Gastroesophageal sphincter (tissue), 4 donors: ENCODE data around the gene GLP2R. TPM values are rescaled to one million over a fixed set of nuclear protein-coding genes. Genes with fewer than 3 reads are reported as not detected.

Source experiments
- ATAC-seq: fragments of 150-250 bp; one replicate; pipeline ENCODE4 v1.9.1; 2016; ENCODE audit warnings: mild to moderate bottlenecking, moderate library complexity
- H3K27ac ChIP-seq, 4 donors: fragments of 200-600 bp; sonication (generic) in 3 of 4; 1 replicate in 3 of 4; 2 replicates in 1 of 4; pipeline ENCODE4 v1.5.1; 2016 to 2019
- H3K27me3 ChIP-seq: fragments of 200-600 bp; sonication (generic); one replicate; pipeline ENCODE4 v1.5.1; 2019
- H3K36me3 ChIP-seq, 2 donors: fragments of 200-600 bp; sonication (generic); one replicate each; pipeline ENCODE4 v1.5.1; 2019; ENCODE audit warnings: control low read depth in 1 of 2
- H3K4me1 ChIP-seq, 3 donors: fragments of 200-600 bp; sonication (generic); 1 replicate in 2 of 3; 2 replicates in 1 of 3; pipeline ENCODE4 v1.5.1; 2016 to 2019; ENCODE audit warnings: control low read depth in 2 of 3
- H3K4me3 ChIP-seq, 2 donors: fragments of 200-600 bp; sonication (generic); one replicate each; pipeline ENCODE4 v1.5.1; 2019; ENCODE audit warnings: mild to moderate bottlenecking in 1 of 2, moderate library complexity in 1 of 2
- H3K9me3 ChIP-seq, 3 donors: fragments of 200-600 bp; sonication (generic); one replicate each; pipeline ENCODE4 v1.5.1; 2017 to 2019; ENCODE audit warnings: control low read depth in 2 of 3
- EP300 ChIP-seq: sonication (generic); formaldehyde crosslinking; IDR thresholded peaks from one replicate; pipeline ENCODE4 v1.6.1; 2017; ENCODE audit warnings: antibody characterized with exemption, mild to moderate bottlenecking
- POLR2A ChIP-seq, 2 donors: fragments of 450-650 bp; IDR thresholded peaks; one replicate each; pipeline ENCODE4 v1.6.1; 2017; ENCODE audit warnings: antibody characterized with exemption in 2 of 2, mild to moderate bottlenecking in 2 of 2, moderate library complexity in 1 of 2
- POLR2AphosphoS5 ChIP-seq: sonication (generic); formaldehyde crosslinking; IDR thresholded peaks from one replicate; pipeline ENCODE4 v1.6.1; 2017; ENCODE audit warnings: antibody characterized with exemption
- WGBS, 2 donors: methylation state at CpG; one replicate each; pipeline ENCODE4 v1.1.5; 2018; ENCODE audit warnings: low coverage in 1 of 2; 5-methylcytosine and 5-hydroxymethylcytosine counted together
- total RNA-seq, 4 donors: library from RNA; depleted of rRNA; stranded (reverse); fragments of >200 nt; gene quantifications; one replicate each; pipeline ENCODE4 v1.1.0, GENCODE V29; 2016
- TF ChIP-seq, protein P1 (sequence below), 4 experiments: fragments of 200-600 bp in 2 of 4; fragments of 450-650 bp in 2 of 4; sonication (generic) in 1 of 4; IDR thresholded peaks; one replicate each; pipeline ENCODE4 v1.5.1; 2017 to 2019; ENCODE audit warnings: antibody characterized with exemption in 4 of 4, mild to moderate bottlenecking in 2 of 4, moderate library complexity in 2 of 4

Gene GLP2R
- total RNA-seq, 4 donors from 2014 or later = 7.2 to 14.5 (median 13.8) TPM

DNA sequence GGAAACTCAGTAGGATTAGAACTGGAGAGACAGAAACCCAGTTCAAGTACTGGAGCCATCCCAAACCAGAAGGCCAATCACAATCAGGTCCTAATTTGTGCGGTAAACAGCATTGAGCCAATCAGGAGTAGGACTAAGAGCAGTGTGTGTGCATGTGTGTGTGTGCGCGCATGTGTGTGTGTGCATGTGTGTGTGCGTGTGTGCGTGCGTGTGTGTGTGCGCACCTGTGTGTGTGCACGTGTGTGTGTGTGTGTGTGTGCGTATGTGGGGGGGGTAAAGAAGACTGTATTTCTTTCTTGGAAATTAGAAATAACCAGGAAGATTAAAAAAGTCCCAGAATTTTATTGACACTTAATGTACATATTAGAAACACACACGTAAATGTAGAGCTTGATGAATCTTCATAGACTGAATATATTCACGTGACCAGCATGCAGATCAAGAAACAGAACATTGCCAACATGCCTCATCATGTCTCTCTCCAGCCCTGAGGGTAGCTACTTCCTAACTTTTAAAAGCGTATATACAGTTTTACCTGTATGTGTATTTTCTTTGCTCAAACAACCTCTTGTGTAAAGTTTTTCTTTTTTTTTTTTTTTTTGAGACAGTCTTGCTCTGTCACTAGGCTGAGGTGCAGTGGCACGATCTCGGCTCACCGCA is 33.4 kb upstream of the GLP2R start:
- no peak for ATAC-seq
- TF ChIP-seq POLR2AphosphoS5 (no peak), POLR2A (IDR thresholded peaks at IDR 0.05) (no peak), EP300 (no peak)
- TF ChIP-seq, protein P1, sequence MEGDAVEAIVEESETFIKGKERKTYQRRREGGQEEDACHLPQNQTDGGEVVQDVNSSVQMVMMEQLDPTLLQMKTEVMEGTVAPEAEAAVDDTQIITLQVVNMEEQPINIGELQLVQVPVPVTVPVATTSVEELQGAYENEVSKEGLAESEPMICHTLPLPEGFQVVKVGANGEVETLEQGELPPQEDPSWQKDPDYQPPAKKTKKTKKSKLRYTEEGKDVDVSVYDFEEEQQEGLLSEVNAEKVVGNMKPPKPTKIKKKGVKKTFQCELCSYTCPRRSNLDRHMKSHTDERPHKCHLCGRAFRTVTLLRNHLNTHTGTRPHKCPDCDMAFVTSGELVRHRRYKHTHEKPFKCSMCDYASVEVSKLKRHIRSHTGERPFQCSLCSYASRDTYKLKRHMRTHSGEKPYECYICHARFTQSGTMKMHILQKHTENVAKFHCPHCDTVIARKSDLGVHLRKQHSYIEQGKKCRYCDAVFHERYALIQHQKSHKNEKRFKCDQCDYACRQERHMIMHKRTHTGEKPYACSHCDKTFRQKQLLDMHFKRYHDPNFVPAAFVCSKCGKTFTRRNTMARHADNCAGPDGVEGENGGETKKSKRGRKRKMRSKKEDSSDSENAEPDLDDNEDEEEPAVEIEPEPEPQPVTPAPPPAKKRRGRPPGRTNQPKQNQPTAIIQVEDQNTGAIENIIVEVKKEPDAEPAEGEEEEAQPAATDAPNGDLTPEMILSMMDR (IDR thresholded peaks at IDR 0.05) = no peak
- Histone ChIP-seq H3K36me3 (no peaks in the 10 kb centered on the region), H3K27me3 (no peaks in the 10 kb centered on the region), H3K9me3 (no peaks in the 10 kb centered on the region), H3K27ac (no peak overlapping the region), H3K4me3 (no peak overlapping the region), H3K4me1 (peaks cover 0 to 15% (median 2%) of the 10 kb centered on the region in 3 donors)
- 87 to 92% methylated on average over 10 to 12 of the region's 15 CpGs for WGBS, 2 donors

DNA sequence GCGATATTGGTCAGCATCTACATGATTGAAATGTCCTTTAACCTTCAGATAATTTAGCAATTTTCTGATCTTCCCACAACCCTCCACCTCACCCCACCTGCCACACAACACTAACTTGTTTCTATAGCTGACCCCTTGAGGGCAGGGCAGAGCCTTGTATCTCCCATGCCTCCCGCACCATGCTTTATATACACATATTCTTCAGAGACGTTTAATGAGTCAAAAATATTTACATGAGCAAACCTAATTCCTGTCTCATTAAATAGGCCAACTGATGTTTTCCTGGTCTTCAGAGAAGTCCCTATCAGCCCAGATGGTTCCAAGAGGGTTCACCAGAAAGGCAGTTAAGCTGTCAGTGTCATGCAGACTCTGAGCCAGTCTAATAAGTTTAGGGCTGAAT is 27.7 kb upstream of the GLP2R start:
- TF ChIP-seq POLR2AphosphoS5 (no peak), EP300 (no peak), POLR2A (IDR thresholded peaks at IDR 0.05) (no peak)
- TF ChIP-seq, protein P1 (IDR thresholded peaks at IDR 0.05) = no peak
- H3K27ac ChIP-seq = no peak overlapping the region
- H3K9me3 ChIP-seq = no peaks in the 10 kb centered on the region
- peaks cover 5% of the 10 kb centered on the region for H3K27me3 ChIP-seq
- ATAC-seq = no peak
- no peaks in the 10 kb centered on the region for H3K4me1 ChIP-seq
- WGBS, 2 donors = 60 to 67% methylated on average over 3 of the region's 3 CpGs
- no peak overlapping the region for H3K4me3 ChIP-seq
- no peaks in the 10 kb centered on the region for H3K36me3 ChIP-seq

DNA sequence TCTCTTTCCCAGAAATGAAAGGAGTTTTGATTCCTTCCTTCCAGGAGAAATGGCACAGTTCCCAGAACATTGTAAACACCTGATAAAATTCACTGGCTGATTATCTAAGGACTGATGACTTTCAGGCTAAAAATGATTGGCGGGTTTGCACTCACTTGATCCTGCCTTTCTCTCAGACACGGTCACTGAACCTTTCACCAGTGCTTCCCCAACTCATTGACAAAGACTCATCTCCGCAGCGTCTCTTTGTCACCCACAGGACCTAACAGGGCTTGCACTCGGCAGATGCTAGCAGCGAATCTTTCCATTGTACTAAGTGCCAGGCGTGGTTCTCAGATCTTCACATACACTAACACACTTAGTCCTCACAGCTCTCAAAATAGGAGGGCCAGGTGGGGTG is 27.0 kb upstream of the GLP2R start:
- H3K4me3 ChIP-seq = no peak overlapping the region
- H3K36me3 ChIP-seq = no peaks in the 10 kb centered on the region
- WGBS, 2 donors = 69 to 87% methylated on average over 4 to 6 of the region's 7 CpGs
- TF ChIP-seq POLR2AphosphoS5 (no peak), POLR2A (IDR thresholded peaks at IDR 0.05) (no peak), EP300 (no peak)
- TF ChIP-seq, protein P1 (IDR thresholded peaks at IDR 0.05) = no peak
- peaks cover 5% of the 10 kb centered on the region for H3K27me3 ChIP-seq
- ATAC-seq = no peak
- H3K9me3 ChIP-seq = peaks cover 0 to 1% (median 0%) of the 10 kb centered on the region in 3 donors
- no peak overlapping the region for H3K27ac ChIP-seq
- H3K4me1 ChIP-seq = no peaks in the 10 kb centered on the region

DNA sequence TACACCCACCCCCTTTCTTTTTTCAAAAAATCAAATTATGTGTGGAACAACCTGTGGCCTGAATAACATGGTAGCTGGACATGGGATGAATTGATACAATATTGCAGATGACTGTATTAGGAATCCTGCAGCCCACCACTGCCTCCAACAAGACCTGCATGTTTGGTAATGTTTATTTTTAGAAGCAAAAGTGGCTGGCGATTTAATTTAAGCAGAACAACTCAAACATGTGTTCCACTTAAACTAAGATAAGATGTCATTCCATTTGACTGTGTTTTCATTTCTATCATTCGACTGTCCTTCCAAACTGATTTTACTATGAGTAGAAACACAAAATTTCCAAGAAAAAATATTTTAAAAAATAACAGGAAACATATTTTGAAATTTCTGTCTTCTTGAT is 24.2 kb upstream of the GLP2R start:
- no peak for ATAC-seq
- 34 to 46% methylated on average over 2 of the region's 2 CpGs for WGBS, 2 donors
- H3K4me1 ChIP-seq = no peaks in the 10 kb centered on the region
- no peak overlapping the region for H3K27ac ChIP-seq
- peaks cover 0 to 20% (median 0%) of the 10 kb centered on the region in 3 donors for H3K9me3 ChIP-seq
- H3K4me3 ChIP-seq = no peak overlapping the region
- peaks cover 5% of the 10 kb centered on the region for H3K27me3 ChIP-seq
- H3K36me3 ChIP-seq = no peaks in the 10 kb centered on the region
- TF ChIP-seq, protein P1 (IDR thresholded peaks at IDR 0.05) = no peak
- no peak for TF ChIP-seq POLR2A (IDR thresholded peaks at IDR 0.05)
- no peak for TF ChIP-seq POLR2AphosphoS5
- TF ChIP-seq EP300 = no peak

DNA sequence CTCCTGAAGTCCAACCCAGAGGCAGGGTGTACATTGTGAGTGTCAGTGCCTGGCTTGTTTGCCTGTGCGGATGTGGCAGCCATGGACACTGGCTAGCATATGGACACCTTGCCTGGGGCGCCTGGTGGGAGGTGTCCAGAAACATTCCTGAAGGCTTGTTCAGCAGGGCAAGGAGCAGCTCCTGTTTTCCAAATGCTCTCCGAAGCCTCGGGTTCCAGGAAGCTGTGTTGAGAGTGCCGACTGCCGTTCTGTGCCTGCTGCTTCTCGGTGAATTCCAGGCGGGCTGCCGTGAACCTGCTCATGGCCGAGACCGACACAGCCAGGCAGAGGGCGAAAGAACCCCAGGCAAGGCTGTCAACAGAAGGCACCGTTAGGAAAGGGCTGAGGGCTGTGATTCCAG is 23.4 kb upstream of the GLP2R start:
- H3K36me3 ChIP-seq = no peaks in the 10 kb centered on the region
- no peak for ATAC-seq

More for the DNA sequence above, 23.4 kb upstream of the GLP2R start:
- Histone ChIP-seq H3K9me3 (peaks cover 0 to 20% (median 0%) of the 10 kb centered on the region in 3 donors), H3K4me3 (no peak overlapping the region), H3K27ac (no peak overlapping the region), H3K27me3 (peaks cover 5% of the 10 kb centered on the region), H3K4me1 (no peaks in the 10 kb centered on the region)
- no CpG with 5 or more reads among the region's 13 CpGs for WGBS, 2 donors
- TF ChIP-seq, protein P1 (IDR thresholded peaks at IDR 0.05) = no peak
- TF ChIP-seq EP300 (no peak), POLR2AphosphoS5 (no peak), POLR2A (IDR thresholded peaks at IDR 0.05) (no peak)
